ENCODE data around the gene ARL5A.

GRCh38 chr2:151843691-151844061, 15.5 kb upstream of the ARL5A start:
- TF ChIP-seq, protein P1, sequence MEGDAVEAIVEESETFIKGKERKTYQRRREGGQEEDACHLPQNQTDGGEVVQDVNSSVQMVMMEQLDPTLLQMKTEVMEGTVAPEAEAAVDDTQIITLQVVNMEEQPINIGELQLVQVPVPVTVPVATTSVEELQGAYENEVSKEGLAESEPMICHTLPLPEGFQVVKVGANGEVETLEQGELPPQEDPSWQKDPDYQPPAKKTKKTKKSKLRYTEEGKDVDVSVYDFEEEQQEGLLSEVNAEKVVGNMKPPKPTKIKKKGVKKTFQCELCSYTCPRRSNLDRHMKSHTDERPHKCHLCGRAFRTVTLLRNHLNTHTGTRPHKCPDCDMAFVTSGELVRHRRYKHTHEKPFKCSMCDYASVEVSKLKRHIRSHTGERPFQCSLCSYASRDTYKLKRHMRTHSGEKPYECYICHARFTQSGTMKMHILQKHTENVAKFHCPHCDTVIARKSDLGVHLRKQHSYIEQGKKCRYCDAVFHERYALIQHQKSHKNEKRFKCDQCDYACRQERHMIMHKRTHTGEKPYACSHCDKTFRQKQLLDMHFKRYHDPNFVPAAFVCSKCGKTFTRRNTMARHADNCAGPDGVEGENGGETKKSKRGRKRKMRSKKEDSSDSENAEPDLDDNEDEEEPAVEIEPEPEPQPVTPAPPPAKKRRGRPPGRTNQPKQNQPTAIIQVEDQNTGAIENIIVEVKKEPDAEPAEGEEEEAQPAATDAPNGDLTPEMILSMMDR (IDR thresholded peaks at IDR 0.05), result no peak
- TF ChIP-seq POLR2AphosphoS5 (IDR thresholded peaks at IDR 0.05) (no peak), POLR2A (IDR thresholded peaks at IDR 0.05) (no peak), EP300 (IDR thresholded peaks at IDR 0.05) (no peak)
